ENCODE results near the gene TTN.
"Not testable (repeated sequence)": the region's sequence is repeated elsewhere in the genome, so short reads cannot be mapped to it uniquely, and the experiment has no call there.

The TTN gene

GRCh38 chr2:178733975-178734374, 73.2 kb downstream of the TTN start:
- no peak for DNase-seq (ENCODE audit: low read depth)

GRCh38 chr2:178732913-178733312, 74.3 kb downstream of the TTN start:
- no peak for DNase-seq (ENCODE audit: low read depth)

- DNase-seq (ENCODE audit: low read depth), result no peak
These were observed 75.9 kb downstream of the TTN start for GRCh38 chr2:178731300-178731699.

- DNase-seq (ENCODE audit: low read depth), result no peak
These were observed 77.2 kb downstream of the TTN start for GRCh38 chr2:178730049-178730448.

GRCh38 chr2:178723786-178724346, 83.4 kb downstream of the TTN start:
- no peak for DNase-seq (ENCODE audit: low read depth)

GRCh38 chr2:178722296-178722695, 84.9 kb downstream of the TTN start:
- no peak for DNase-seq (ENCODE audit: low read depth)

- no peak for DNase-seq (ENCODE audit: low read depth)
These were observed 88.2 kb downstream of the TTN start for GRCh38 chr2:178718988-178719387.

GRCh38 chr2:178718283-178718682, 88.9 kb downstream of the TTN start:
- no peak for DNase-seq (ENCODE audit: low read depth)

- no peak for DNase-seq (ENCODE audit: low read depth)
These were observed 90.8 kb downstream of the TTN start for GRCh38 chr2:178716394-178716793.

GRCh38 chr2:178715366-178715765, 91.9 kb downstream of the TTN start:
- DNase-seq (ENCODE audit: low read depth), result no peak

- DNase-seq (ENCODE audit: low read depth), result no peak
These were observed 99.7 kb downstream of the TTN start for GRCh38 chr2:178707476-178707875.

- no peak for DNase-seq (ENCODE audit: low read depth)
These were observed 102.3 kb downstream of the TTN start for GRCh38 chr2:178704876-178705275.

- no peak for DNase-seq (ENCODE audit: low read depth)
These were observed 104.9 kb downstream of the TTN start for GRCh38 chr2:178702361-178702760.

GRCh38 chr2:178700922-178701342, 106.3 kb downstream of the TTN start:
- no peak for DNase-seq (ENCODE audit: low read depth)

- DNase-seq (ENCODE audit: low read depth), result no peak
These were observed 107.1 kb downstream of the TTN start for GRCh38 chr2:178700136-178700535.

GRCh38 chr2:178692845-178693244, 114.4 kb downstream of the TTN start:
- no peak for DNase-seq (ENCODE audit: low read depth)

GRCh38 chr2:178689808-178690207, 117.4 kb downstream of the TTN start:
- no peak for DNase-seq (ENCODE audit: low read depth)

- DNase-seq (ENCODE audit: low read depth), result no peak
These were observed 123.3 kb downstream of the TTN start for GRCh38 chr2:178683877-178684276.

- no peak for DNase-seq (ENCODE audit: low read depth)
These were observed 126.1 kb downstream of the TTN start for GRCh38 chr2:178681081-178681480.

GRCh38 chr2:178679891-178680290, 127.3 kb downstream of the TTN start:
- DNase-seq (ENCODE audit: low read depth), result no peak

GRCh38 chr2:178677599-178677998, 129.6 kb downstream of the TTN start:
- no peak for DNase-seq (ENCODE audit: low read depth)

- DNase-seq (ENCODE audit: low read depth), result no peak
These were observed 131.2 kb downstream of the TTN start for GRCh38 chr2:178676046-178676445.

- no peak for DNase-seq (ENCODE audit: low read depth)
These were observed 133.1 kb downstream of the TTN start for GRCh38 chr2:178674122-178674521.

GRCh38 chr2:178666458-178666857, 140.8 kb downstream of the TTN start:
- DNase-seq (ENCODE audit: low read depth), result no peak

GRCh38 chr2:178658480-178658879, 148.7 kb downstream of the TTN start:
- not testable (repeated sequence) for DNase-seq (ENCODE audit: low read depth)
